ENCODE data around the gene COLGALT1.

COLGALT1 gene

DNA sequence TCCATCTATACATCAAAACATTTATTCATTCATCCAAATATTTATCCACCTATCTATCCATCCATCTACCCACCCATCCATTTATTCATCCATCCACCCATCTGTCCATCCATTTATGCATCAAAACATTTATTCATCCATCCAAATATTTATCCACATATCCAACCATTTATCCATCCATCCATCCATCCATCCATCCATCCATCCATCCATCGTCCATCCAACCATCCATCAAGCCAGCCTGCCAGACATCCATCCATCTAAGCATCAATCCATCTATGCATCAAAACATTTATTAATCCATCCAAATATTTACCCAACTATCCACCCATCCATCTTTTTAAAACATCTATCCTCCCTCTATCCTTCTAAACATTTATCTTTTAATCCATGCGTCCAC lies 70.5 kb downstream of the COLGALT1 start:
- no peak for FAIRE-seq

DNA sequence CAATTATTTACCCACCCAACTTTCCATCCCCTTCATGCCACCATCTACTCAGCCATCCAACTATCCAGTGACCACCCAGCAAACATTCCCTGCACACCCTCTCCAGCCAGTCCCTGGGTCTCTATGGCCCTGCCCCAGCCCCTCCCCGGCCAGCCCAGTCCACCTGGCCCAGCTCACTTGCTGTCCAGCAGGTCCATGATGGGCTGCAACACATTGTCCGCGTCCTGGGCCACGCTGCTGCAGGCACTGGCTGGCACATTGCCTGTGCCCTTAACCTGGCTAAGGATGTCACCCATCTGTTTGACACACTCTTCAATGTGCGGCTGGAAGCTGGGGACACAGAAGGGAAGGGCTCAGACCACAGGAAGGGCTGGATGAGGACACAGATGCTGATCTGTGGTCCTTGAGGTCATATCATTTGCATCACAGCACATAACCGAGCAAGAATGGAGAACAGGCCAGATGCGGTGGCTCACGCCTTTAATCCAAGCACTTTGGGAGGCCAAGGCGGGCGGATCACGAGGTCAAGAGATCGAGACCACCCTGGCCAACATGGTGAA lies 71.1 kb downstream of the COLGALT1 start:
- no peak for FAIRE-seq

DNA sequence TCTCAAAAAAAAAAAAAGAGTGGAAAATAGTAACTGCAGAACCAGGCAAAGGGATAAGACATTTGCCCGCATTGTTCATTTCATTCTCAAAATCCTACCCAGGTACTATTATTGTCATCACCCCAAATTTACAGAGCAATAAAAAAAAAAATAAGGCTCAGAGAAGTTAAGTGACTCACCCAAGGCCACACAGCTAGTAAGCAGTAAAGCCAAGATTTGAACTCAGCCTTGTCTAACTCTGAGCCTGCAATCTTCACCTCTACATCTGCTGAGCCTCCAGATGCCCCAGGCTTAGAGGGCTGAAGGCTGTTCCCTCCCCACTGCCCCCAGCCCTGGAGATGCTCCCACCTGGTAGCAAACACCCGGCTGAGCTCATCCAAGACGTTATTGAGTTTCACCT lies 71.7 kb downstream of the COLGALT1 start:
- no peak for FAIRE-seq

DNA sequence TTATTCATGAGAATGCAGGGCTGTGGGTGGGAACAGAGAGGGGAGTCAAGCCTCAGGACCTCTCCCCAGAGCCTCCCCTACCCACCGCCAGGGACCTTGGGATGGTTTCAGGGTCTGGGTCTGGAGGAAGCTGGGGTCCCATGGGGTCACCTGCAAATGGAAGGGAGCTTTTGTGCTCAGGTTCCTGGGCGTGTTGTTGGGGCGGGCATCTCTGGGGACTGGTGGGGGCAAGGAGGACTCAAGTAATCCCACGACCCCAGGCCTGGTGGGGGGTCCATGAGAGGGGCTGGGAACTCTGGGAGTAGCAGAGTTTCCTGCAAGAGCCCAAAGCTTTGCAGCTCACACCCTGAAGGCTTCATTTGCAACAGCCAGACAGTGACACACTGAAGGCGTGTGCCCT lies 72.5 kb downstream of the COLGALT1 start:
- FAIRE-seq, result no peak

DNA sequence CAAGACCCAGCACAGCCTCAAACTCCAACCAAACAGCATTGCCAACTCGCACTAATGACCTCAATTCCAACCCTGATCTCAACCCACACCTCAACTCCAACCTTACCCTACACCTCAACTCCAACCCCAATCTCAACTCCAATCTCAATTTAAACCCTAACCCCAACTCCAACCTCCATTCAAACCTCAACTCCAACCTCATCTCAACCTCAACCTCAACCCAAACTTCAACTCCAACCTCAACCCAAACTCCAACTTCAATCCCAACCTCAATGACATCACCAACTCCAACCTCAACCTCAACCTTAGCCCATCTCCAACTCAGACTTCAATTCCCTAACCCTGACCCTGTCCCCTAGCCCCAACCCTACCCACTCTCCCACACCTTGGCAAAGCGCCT lies 74.3 kb downstream of the COLGALT1 start:
- FAIRE-seq, result no peak

DNA sequence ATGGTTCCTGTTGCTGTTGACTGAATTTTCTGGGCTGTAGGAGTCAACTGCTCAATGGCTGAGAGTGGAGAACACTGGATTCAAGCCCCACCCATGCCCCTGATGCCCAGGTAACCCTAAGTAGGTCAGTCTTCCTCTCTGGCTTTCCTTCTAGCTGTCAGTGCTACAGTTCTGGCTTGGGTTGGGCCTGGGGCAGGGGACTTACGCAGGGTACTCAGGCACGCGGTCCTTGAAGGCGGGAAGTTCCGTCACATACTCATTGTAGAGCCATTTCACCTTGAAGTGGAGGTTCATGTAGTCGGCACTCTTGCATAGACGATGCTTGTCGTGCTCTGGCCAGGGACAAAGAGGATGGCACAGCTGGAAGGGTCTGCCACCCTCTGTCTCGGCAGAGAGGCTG lies 77.1 kb downstream of the COLGALT1 start:
- FAIRE-seq, result no peak

Data from G401.6 (cell line).